GM19023 (cell line): ENCODE results near the gene EGFLAM.
A peak's percentile ranks its signal among the peaks of the same experiment; 100 is the strongest.
"Not testable (repeated sequence)": the region's sequence is repeated elsewhere in the genome, so short reads cannot be mapped to it uniquely, and the experiment has no call there.

ENCODE experiments used
- ATAC-seq: cut with Tn5 transposase; IDR thresholded peaks from one replicate; pipeline ENCODE4 v1.9.1; 2021; ENCODE audit warnings: mild to moderate bottlenecking, moderate library complexity; ENCODE audit not compliant: unreplicated experiment

EGFLAM gene

GRCh38 chr5:38413696-38414095 lies 155.3 kb downstream of the EGFLAM start:
- no peak for ATAC-seq

GRCh38 chr5:38414348-38414747 lies 156.0 kb downstream of the EGFLAM start:
- no peak for ATAC-seq

- not testable (repeated sequence) for ATAC-seq
Measured at GRCh38 chr5:38415772-38416171, 157.4 kb downstream of the EGFLAM start.

- no peak for ATAC-seq
Measured at GRCh38 chr5:38417658-38418017, 159.3 kb downstream of the EGFLAM start.

GRCh38 chr5:38420246-38420645 lies 161.9 kb downstream of the EGFLAM start:
- no peak for ATAC-seq

GRCh38 chr5:38420691-38421390 lies 162.5 kb downstream of the EGFLAM start:
- no peak for ATAC-seq

GRCh38 chr5:38422622-38423021 lies 164.3 kb downstream of the EGFLAM start:
- no peak for ATAC-seq

GRCh38 chr5:38423276-38424147 lies 165.2 kb downstream of the EGFLAM start:
- ATAC-seq = no peak

- no peak for ATAC-seq
Measured at GRCh38 chr5:38424148-38425060, 166.0 kb downstream of the EGFLAM start.

- no peak for ATAC-seq
Measured at GRCh38 chr5:38426490-38426889, 168.1 kb downstream of the EGFLAM start.

GRCh38 chr5:38426986-38427950 lies 168.9 kb downstream of the EGFLAM start:
- no peak for ATAC-seq

GRCh38 chr5:38431242-38431853 lies 173.0 kb downstream of the EGFLAM start:
- no peak for ATAC-seq

GRCh38 chr5:38433160-38433861 lies 175.0 kb downstream of the EGFLAM start:
- no peak for ATAC-seq

- ATAC-seq = no peak
Measured at GRCh38 chr5:38434966-38435705, 176.8 kb downstream of the EGFLAM start.

GRCh38 chr5:38438757-38439156 lies 180.4 kb downstream of the EGFLAM start:
- ATAC-seq = no peak

- ATAC-seq = peak; percentile 99
Measured at GRCh38 chr5:38441453-38442246, 183.3 kb downstream of the EGFLAM start.

GRCh38 chr5:38442247-38442573 lies 183.9 kb downstream of the EGFLAM start:
- ATAC-seq = no peak

GRCh38 chr5:38443390-38443789 lies 185.0 kb downstream of the EGFLAM start:
- no peak for ATAC-seq
